GM21447 (cell line): ENCODE measurements around the gene ANXA2R.
"Not testable (repeated sequence)": the region's sequence is repeated elsewhere in the genome, so short reads cannot be mapped to it uniquely, and the experiment has no call there.

Source experiments
- ATAC-seq: cut with Tn5 transposase; IDR thresholded peaks from one replicate; pipeline ENCODE4 v1.9.1; 2021; ENCODE audit not compliant: unreplicated experiment

The ANXA2R gene

DNA sequence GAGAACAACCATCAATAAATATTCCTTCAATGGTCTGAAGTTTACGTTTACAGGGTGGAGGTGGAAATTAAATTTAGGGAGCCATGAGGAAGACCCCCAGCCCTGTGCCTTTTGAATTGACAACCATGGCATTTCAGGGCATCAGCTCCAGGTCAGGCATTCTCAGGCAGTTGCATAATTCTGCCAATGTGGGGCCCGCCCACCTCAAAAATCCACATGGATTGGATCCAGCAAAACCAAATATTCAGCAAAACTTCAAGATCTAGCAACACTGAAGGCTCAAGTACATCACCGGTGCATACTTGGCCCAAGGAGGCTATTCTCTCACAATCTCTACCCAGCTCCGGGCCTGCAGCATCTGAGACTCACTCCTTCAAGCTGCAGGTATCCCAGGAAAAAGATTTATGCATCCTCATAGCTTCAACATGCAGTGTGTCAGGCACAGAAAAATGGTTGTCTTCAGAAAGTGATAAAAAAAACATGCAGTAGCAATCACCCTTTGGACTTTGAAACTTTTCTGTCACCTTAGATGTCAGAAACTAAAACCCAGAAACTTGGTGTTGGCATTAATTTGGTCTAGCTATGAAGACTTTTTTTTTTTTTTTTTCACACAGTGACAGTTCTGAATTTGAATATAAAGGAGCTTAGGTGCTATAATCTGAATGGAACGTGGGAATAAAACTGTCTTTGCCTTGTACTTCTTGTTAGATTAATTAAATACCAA is 21.4 kb upstream of the ANXA2R start:
- ATAC-seq: no peak

DNA sequence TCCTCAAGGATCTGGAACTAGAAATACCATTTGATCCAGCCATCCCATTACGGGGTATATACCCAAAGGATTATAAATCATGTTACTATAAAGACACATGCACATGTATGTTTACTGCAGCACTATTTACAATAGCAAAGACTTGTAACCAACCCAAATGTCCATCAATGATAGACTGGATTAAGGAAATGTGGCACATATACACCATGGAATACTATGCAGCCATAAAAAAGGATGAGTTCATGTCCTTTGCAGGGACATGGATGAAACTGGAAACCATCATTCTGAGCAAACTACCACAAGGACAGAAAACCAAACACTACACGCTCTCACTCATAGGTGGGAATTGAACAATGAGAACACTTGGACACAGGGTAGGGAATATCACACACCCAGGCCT is 19.9 kb upstream of the ANXA2R start:
- ATAC-seq: not testable (repeated sequence)

DNA sequence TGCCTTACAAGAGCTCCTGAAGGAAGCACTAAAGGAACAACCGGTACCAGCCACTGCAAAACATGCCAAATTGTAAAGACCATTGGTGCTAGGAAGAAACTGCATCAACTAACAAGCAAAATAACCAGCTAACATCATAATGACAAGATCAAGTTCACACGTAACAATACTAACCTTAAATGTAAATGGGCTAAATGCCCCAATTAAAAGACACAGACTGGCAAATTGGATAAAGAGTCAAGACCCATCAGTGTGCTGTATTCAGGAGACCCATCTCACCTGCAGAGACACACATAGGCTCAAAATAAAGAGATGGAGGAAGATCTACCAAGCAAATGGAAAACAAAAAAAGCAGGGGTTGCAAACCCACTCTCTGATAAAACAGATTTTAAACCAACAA is 15.0 kb upstream of the ANXA2R start:
- ATAC-seq: not testable (repeated sequence)

GRCh38 chr5:43051684-43052083 is 11.6 kb upstream of the ANXA2R start:
- ATAC-seq: no peak

- ATAC-seq: no peak
Observed at GRCh38 chr5:43050384-43050783, 10.3 kb upstream of the ANXA2R start.

GRCh38 chr5:43049236-43049635 is 9.1 kb upstream of the ANXA2R start:
- no peak for ATAC-seq

- ATAC-seq: no peak
Observed at GRCh38 chr5:43046474-43046873, 6.4 kb upstream of the ANXA2R start.

- ATAC-seq: no peak
Observed at GRCh38 chr5:43045236-43045635, 5.1 kb upstream of the ANXA2R start.

DNA sequence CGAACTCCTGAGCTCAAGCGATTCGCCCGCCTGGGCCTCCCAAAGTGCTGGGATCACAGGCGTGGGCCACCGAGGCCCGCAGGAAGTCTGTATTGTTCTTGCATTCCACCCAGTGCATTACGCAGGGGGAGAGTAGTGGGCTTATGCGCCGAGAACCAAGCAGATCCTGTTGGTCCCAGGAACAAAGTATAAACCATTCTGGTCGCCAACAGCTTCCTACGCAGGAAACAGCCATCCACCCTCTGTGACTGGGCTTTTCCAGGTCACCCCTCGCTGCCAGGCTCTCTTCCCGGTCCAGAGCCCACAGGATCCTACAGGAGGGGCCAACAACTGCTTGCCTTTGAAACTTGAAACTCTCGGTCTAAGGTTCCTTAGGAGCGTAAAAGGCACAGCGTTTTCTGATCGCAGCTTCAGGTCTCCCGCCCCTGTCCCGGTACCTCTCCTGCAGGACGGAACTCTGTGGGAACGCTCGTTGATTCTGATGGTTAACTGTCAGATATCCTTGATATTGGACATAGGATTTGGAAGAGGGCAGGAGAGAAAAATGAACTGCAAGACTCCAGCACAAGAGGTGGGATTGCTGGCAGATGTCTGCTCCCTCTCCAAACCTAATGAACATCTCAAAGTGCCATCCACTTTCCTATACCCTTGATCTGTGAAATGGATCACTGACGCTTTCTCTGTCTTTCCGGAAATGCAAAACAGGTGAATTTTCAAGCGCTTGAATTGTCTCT is 4.2 kb upstream of the ANXA2R start:
- no peak for ATAC-seq

- ATAC-seq: no peak
Observed at GRCh38 chr5:43043400-43043756, 3.3 kb upstream of the ANXA2R start.

GRCh38 chr5:43042626-43043399 is 2.7 kb upstream of the ANXA2R start:
- ATAC-seq: peak; percentile 21

DNA sequence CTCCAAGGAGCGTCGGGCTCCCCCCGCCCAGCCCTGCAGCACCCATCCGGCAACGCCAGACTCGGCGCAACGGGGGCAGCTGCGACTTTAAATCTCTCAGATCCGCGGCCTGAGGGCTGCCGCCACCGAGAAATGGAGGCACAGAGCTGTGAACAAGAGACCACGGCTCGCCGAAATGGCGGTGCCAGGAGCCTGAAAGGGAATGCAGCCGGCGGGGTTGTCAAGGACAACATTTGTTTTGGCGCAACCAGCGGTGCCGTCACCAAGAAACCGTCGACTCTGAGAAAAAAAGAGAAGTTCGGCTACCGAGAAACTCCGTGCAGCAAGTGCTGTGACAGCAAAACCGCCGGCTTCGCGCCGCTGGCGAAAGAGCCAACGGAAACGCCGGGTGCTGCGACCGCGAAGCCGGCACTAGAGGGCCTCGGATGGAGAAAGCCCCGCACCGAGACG is 2.1 kb upstream of the ANXA2R start:
- ATAC-seq: peak; percentile 28

DNA sequence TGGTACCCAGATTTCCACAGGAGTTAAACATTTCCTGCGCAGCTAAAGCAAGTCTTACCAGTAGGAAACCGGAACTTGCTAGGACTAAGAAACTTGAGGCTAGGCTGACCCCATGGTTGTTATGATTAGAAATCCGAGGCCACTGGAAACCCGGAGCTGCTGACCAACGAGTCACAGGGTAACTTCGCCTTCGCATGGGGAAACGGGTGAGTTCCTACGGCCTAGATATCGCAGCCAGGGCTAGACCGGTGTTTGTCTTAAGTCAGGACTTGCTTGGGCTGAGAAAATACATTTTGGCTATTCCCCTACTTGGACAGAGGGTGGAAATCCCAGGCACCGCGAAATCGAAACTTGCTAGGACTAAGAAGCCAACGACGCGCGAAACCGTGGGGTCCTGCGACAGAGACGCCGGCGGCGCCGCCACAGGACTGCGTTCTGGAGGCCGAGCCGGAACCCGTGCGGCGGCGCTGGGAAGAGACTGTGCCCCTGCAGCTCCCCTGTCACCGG is 1.6 kb upstream of the ANXA2R start:
- peak; percentile 9 for ATAC-seq

- no peak for ATAC-seq
Observed at GRCh38 chr5:43041110-43041668, 1.1 kb upstream of the ANXA2R start.

- ATAC-seq: peak; percentile 18
Observed at GRCh38 chr5:43039471-43040286, 440 bp downstream of the ANXA2R start.

- ATAC-seq: no peak
Observed at GRCh38 chr5:43039152-43039470, 1.0 kb downstream of the ANXA2R start.

GRCh38 chr5:43038496-43038989 is 1.6 kb downstream of the ANXA2R start:
- no peak for ATAC-seq

GRCh38 chr5:43037636-43038495 is 2.3 kb downstream of the ANXA2R start:
- ATAC-seq: peak; percentile 20

DNA sequence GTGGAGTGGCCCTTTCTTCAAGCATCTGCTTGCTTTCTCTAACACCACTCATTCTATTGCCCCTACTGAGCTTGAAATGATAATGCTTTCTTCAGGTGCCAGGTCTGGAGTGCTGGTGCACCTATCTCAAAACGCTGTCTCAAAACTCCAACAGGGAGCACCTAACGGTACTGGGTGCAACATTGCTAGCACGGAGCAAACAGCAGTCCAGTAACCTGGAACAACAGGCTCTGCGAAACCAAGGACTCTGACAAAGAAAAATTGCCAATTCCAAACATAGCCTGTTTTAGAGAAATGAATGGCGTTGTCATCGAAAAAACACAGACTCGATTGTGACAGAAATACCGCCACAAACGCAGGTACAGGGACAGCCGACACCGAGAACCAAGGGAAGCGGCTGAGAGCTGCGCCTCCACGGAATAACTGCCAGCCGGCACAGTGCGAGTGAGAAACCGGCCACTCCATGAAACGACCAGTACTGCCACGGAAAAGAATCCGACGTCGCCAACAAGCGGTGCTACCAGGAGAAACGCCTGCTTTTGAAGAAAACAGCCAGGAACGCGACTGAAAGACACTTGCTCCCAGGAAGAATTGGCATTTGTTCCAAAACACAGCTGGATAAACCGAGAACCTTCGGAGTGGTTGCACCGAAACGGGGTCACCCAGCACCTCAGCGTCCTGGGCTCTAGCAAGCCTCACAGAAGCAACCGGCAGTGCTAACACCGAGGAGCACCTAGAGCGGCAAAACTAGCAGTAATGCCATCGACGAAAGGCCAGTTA is 3.1 kb downstream of the ANXA2R start:
- no peak for ATAC-seq
